ENCODE measurements around the gene FLNC.

The FLNC gene

GRCh38 chr7:128867842-128868623, 37.8 kb downstream of the FLNC start:
- DNase-seq = peak; percentile 74

DNA sequence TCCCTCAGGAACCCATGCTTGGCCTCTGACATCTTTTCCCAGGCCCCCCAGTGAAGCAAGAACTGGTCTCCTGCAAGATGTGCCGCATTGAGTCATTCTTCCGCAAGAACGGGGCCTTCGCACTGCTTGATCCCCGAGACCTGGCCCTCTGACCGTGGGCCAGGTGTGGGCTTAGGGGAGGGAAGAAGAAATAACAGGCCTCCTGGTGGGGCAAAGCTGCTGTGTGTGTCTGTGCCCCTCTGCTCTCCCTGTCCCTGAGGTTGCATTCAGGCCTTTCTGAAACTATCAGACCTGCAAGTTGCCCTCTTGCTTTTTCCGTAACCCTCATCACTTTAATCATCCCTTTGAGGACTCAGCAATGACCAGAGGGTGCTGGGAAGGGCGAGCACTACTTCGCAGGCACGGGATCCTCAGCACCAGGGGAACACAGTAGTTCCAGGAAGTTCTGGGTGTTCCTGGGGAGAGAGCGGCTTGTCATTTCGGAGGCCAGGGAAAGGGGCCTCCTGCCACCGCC, 38.5 kb downstream of the FLNC start:
- no peak for DNase-seq

GRCh38 chr7:128869138-128869943, 39.1 kb downstream of the FLNC start:
- peak; percentile 56 for DNase-seq

DNA sequence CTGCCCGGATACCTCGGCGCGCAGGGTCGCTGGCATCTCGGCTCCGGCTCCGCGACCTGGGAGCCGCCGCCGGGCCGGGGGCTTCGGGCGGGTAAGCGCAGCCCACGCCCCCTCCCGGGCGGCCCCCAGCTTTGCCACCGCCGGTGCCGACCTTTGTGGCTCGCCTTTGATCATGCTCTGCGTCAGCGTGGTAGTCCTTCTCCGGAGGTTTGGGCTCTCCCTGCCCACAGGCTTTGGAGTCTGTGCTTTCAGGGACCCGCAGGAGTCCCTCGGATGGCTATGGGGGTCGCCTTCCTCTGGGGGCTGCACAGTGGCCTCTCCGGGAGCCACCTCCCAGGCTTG, 39.7 kb downstream of the FLNC start:
- DNase-seq = no peak

- no peak for DNase-seq
Observed at GRCh38 chr7:128871050-128871449, 40.8 kb downstream of the FLNC start.

DNA sequence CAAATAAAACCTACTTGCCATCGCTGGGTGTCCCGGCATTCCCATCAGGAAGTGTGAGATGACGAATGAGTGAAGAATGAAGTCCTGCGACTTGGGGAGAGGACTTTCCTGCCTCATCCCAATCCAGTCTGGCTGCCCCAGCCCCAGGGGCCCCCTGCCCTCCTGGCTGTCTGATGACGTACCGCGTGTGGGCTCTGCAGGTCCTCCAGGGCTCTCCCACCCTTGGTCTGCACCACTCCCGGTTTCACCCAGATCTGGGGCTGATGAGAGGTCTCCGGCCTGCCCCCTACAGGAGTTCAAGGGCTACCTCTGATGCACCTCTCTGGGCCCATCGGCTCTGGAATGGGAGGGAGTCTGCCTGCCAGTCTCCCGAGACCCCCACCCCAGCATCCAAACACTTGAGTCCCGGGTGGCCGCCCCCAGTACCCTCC, 42.2 kb downstream of the FLNC start:
- DNase-seq = no peak

- DNase-seq = no peak
Observed at GRCh38 chr7:128873234-128873633, 43.0 kb downstream of the FLNC start.

DNA sequence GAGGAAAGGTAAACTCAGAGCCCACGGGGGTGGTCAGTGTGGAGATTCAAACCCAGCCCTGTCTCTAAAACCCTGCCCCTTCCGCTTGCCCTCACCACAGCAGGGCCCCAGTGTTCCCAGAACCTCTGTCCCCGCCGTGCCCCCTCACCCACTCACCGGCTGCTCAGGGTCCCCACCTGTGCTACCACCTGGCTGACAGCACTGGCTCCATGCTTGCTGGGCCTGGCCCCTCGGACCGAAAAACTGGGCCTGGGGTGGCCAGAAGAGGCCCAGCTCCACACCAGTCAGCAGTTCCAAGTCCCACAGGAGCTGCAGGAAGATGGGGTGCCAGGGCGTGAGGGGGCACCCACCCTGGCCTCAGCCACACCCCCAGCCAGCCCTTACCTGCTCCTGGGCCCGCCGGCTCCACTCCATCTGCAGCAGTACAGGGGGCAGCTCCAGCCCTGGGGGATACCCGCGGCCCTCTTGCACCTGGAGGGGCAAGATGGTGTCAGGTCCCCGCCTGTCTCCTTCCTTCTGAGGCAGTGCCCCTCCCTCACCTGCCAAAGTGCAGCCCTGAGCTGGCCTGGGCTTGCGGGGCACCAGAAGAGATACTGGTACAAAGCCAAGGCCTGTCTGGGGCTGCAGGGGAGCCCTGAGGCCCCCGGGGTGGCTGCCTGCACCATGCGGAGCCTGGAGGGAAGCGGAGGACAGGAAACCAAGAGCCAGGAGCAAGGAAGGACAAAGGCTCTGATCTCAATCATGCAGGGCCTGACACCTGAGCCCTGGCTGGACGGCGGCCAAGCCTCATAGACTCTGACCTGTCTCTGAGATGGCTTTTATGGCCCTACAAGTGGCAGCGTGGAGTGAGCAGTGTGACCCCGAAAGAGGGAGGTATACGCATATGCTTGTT, 44.2 kb downstream of the FLNC start:
- peak; percentile 92 for DNase-seq

DNA sequence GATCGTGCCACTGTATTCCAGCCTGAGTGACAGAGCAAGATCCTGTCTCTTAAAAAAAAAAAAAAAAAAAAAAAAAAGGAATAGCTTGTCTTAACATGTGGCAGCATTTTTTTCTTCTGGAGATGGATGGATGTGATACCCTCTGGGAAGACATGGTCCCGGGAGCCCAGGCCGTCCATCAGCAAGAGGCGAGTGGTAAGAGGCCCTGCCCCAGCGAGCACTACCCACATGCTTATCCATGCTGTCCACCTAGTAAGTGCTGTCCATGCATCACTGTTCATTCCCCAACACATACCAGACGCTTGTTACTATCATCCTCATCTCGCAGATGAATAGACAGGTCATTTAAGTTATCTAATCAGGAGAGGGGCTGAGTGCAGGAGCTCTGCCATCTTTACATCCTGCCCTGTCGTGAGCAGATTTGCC, 45.3 kb downstream of the FLNC start:
- no peak for DNase-seq

DNA sequence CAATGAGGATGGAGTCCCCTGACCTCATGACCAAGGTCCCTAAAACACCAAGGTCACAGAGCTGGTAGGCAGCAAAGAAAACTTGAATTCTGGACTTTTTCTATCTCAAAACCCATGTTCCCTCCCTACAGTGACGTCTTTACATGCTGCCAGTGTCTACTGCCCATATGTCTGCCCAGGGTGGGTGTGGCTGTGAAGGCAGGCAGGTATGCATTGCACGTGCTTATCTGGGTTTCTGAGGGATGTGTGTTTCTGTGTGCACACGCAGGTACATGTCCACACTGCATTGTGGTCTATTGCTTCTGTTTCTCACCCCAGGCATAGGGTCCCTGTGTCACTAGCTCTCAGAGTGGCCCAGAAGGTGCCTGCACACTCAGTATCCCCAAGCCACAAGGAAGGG, 45.9 kb downstream of the FLNC start:
- DNase-seq = no peak

- no peak for DNase-seq
Observed at GRCh38 chr7:128876586-128876977, 46.4 kb downstream of the FLNC start.

GRCh38 chr7:128876978-128877755, 47.0 kb downstream of the FLNC start:
- no peak for DNase-seq

DNA sequence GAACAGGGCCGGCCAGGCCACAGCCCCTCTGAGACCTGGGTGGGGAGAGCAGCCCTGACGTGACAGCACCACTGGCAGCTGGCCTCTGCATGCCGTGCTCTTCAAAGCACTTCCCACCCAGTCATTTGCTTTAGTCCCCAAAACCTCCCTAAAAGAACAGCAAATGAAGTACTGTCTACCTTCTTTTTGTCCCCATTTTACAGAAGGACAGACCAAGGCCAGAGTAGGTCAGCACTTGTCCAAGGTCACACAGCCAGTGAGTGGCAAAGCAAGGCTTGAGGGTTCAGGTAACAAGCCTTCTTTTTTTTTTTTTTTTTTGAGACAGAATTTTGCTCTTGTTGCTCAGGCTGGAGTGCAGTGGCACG, 47.5 kb downstream of the FLNC start:
- DNase-seq = no peak

DNA sequence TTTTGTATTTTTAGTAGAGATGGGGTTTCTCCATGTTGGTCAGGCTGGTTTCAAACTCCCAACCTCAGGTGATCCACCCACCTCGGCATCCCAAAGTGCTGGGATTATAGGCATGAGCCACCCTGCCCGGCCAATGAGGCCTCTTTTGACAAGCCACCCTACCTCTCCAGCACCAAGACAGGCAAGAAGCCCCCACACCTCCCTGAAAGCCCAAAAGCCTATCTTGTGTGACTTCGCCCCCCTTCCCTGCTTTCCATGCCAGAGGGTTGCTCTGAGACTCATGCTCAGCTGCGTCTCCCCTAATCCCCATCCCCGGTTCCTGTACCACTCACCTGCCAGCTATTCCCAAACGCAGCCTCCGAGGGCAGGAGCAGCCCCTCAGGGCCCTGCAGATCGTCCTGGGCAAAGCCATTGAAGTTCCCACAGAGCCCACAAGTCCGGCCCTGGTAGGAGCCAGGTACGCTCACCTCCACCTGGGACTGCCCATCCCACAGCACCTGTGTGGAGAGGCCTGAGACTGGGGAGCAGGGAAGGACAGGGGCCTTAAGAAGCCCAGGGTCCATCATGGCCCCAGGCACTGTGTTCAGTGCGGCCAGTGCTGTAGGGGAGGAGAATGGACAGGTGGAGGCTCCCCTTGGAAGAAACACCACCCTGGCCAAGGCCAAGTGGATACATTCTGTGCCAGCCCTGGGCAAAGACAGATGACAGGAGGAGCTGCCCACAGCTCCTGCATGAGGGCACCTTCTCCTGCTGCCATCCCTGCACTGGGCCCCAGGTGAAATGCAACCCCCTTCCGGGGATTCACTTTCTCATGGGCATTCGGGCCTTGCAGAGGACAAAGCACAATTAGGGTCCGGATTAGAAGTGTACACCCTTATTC, 48.3 kb downstream of the FLNC start:
- DNase-seq = no peak

DNA sequence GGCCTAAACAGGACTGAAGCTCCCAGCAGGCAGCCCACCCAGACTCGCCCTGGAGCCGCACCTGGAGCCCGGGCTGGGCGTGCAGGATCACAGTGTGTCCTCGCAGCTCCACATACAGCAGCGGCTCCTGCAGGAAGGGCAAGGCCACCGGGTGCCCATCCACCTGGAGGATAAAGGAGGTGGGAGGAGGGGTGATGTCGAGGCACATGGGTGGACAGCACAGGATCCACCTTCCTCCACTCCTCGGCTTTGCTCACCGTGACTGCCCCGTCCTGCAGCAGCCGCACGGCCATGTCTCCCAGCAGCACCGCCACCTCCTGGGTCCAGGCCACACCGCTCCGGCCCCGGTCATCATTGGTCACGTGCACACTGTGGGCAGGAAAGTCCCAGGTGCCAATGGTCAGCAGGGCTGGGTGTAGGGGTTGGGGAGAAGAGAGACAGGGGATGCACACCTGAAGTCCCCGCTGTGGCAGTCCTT, 49.3 kb downstream of the FLNC start:
- no peak for DNase-seq

DNA sequence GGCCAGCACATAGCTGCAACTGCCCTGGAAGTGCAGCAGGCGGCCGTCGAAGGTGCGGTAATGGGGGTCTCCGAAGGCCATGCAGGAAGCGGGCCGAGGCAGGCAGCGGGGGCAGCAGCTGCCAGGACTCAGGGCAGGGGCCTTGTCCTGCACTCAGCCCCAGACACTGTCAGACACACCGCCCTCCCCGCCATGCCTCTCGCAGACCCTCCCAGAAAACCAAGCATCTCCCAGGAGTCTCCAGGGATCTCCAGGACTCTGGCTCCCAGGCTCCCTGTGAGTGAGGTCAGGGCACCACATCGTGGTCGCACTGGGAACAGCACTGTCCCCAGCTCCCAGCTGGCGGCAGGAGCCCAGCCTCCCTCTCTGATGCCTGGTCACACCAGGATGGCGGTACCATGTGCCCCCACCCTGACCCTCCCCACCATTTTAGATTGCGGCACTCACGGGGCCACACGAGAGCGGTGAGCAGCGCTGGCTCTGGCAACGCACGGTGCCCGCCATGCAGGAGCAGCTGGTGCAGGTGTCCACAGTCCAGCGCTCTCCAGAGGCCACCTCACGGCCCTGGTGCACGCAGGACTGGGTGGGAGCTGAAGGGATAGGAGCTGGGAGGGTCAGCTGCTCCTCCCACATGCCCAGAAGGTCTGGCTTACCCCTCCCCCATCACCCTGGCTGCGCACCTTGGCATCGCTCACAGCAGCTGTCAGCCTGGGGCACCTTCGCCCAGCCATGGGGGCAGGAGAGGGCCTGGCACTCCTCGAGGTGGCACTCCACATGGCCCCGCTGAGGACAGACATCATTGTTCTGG, 49.9 kb downstream of the FLNC start:
- peak; percentile 59 for DNase-seq

DNA sequence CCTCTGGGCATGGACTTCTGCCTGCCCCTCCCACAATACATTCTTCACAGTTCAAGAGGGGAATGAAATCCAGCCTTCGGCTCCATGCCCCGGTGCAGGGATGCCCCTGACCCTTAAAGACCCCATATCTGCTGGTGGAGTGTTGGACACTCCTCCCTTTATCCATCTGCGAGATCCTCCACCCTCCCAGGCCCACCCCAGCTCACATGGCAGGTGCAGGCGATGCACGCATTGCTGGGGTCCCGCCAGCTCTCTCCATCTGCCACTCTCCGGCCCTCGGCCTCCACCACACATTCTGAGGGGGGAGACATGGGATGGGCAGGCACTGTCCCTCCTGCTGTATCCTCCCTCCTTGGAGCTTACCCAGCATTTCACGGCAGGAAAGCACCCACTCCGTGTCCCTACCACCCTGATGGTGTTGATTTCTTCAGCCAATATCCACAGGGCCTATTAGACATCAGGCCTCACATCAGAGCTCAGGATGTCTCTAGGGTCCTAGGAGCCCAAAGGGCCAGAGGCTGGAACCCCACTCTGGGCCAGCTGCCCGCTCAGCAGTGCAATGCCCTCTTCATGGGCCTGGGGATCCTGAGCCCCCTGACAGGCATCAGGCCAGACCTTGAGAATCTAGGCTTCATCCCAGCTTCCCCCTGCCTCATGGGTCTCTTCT, 50.7 kb downstream of the FLNC start:
- no peak for DNase-seq

DNA sequence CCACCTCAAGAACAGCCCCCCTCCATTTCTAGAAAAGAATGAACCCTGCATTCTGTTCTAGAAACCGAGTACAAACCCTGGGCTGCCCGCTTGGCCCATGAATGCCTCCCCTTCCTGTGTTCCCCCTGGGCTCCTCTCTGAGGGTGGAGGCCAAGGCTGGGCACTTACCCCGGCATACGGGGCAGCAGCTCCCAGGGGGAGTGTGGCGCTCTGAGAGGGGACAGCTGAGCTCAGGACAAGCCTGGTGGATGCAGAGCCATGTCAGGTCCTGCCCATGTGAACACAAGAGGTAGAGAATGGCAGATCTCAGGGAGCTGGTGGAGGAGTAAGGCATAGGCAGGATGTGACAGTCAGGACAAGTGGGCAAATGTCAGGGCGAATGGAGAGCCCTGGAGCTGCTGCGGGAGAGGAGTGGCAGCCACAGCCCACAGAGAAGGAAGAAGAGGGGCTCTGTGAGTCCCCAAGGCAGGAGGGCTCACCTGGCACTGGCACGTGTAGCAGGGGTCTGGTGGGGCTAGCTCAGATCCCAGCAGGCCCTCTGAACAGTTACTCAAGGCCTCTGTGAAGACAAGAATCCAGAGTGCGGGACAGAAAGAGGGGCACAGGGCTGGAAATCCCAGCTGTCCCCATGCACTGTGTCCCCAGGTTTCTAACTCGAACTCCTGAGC, 51.4 kb downstream of the FLNC start:
- DNase-seq = no peak

DNA sequence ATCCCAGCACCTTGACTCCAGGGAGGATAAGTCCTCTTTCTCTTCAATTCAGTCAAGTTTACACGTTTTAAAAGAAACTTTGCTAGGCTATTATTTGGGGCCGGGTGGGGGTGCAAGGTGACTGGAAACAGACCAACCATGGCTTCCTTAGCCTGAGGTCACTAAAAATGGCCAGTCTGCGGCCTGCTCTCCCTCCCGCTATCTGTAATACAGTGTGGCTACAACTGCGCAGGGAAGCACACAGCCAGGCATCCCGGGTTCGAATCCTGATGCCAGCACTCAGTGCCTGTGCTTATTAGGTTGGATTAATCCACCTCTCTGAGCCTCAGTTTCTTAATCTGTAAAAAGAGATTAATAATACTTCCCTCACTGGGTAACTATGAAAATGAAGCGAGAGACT, 51.9 kb downstream of the FLNC start:
- DNase-seq = no peak

Data from DMS79 treated with DMSO at 0.1 percent for 48 hours (cell line).